Measurements from ENCODE around the gene C6orf47.

C6orf47 gene

DNA sequence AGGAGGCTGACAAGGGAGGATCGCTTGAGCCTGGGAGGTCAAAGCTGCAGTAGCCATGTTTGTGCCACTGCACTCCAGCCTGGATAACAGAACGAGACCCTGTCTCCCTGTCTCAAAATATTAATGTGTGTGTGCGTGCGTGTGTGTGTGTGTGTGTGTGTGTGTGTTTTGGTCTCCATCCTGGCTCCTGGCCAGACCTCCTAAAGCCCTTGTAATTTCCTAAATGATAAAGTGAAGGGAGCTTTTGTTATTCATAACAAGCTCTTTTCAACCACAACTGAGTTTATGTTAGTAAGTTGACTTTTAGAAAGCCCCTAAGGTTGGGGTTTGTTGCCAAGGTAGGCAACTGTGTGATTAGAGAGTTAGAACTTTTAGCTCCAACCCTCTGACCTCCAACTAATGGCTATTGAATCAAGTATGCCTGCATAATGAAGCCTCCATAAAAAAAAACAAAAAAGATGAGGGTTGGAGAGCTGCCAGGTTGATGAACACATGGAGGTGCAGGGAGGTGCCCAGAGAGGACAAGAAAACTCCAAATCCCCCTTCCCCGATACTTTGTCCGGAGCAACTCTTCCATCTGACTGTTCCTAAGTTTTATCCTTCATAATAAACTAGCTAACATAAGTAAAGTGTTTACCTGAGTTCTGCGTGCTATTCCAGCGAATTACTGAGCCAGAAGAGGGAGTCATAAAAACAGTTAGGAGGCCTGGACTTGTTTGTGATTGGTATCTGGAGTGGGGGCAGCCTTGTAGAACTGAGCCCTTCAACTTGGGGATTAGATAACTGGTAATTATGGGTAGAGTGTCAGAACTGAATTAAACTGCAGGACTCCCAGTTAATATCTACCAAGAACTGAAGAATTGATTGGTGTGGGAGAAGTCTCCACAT is 50.8 kb downstream of the C6orf47 start:
- no peak for DNase-seq

Measured in SHP77 (cell line).